PC-3 (cell line): ENCODE results near the gene UROC1. TPM values are rescaled to one million over a fixed set of nuclear protein-coding genes. Genes with fewer than 3 reads are reported as not detected.

Source experiments
- ATAC-seq: fragments of 200-7000 bp; cut with Tn5 transposase; 2 replicates; pipeline ENCODE4 v1.9.1; 2020; ENCODE audit warnings: mild to moderate bottlenecking, moderate library complexity
- BruUV-seq: library from RNA; stranded (reverse); fragments of 400-500 nt; replicated peaks from 2 replicates; lab custom pipeline; 2021; lab: Mats Ljungman, UMichigan
- CTCF ChIA-PET: fragments of 300-600 bp; sonication (Branson Sonifier 250); formaldehyde crosslinking; loops from one replicate; lab custom pipeline; 2022; ENCODE audit warnings: antibody characterized with exemption; lab: Charles Lee
- POLR2A ChIA-PET: fragments of 300-600 bp; sonication (Branson Sonifier 250); formaldehyde crosslinking; loops from one replicate; lab custom pipeline; 2022; ENCODE audit warnings: antibody characterized with exemption; ENCODE audit not compliant: unreplicated experiment; lab: Charles Lee
- DNase-seq: peaks from one replicate; pipeline ENCODE4 v3.0.0-alpha.2; 2015
- H2AFZ ChIP-seq: fragments of 300-600 bp; sonication (generic); 2 replicates; pipeline ENCODE4 v1.6.0; 2016; ENCODE audit warnings: antibody characterized with exemption, low read length
- H3F3A ChIP-seq: fragments of 300-600 bp; sonication (generic); one replicate; pipeline ENCODE4 v1.6.0; 2017; ENCODE audit warnings: antibody characterized with exemption, low read length, control low read depth, mild to moderate bottlenecking; ENCODE audit not compliant: unreplicated experiment
- H3K27ac ChIP-seq: fragments of 300-600 bp; sonication (generic); 2 replicates; pipeline ENCODE4 v1.5.1; 2016; ENCODE audit warnings: mild to moderate bottlenecking, low read length
- H3K27me3 ChIP-seq: fragments of 300-600 bp; sonication (generic); 2 replicates; pipeline ENCODE4 v1.6.1; 2016; ENCODE audit warnings: low read length, mixed read lengths
- H3K36me3 ChIP-seq: fragments of 300-600 bp; sonication (generic); 2 replicates; pipeline ENCODE4 v1.6.1; 2016; ENCODE audit warnings: low read depth, mixed run types, low read length, mixed read lengths
- H3K4me1 ChIP-seq: fragments of 300-600 bp; sonication (generic); 2 replicates; pipeline ENCODE4 v1.5.1; 2016; ENCODE audit warnings: low read length; ENCODE audit not compliant: insufficient read depth
- H3K4me2 ChIP-seq: fragments of 300-600 bp; sonication (generic); 2 replicates; pipeline ENCODE4 v1.6.0; 2016; ENCODE audit warnings: low read length
- H3K4me3 ChIP-seq: fragments of 300-600 bp; sonication (generic); 2 replicates; pipeline ENCODE4 v1.5.1; 2016; ENCODE audit warnings: mild to moderate bottlenecking, low read length, mixed read lengths
- H3K79me2 ChIP-seq: fragments of 300-600 bp; sonication (generic); 2 replicates; pipeline ENCODE4 v1.6.1; 2017; ENCODE audit warnings: low read length, mixed read lengths
- H3K9ac ChIP-seq: fragments of 300-600 bp; sonication (generic); 2 replicates; pipeline ENCODE4 v1.6.0; 2016; ENCODE audit warnings: mild to moderate bottlenecking, low read length
- H3K9me2 ChIP-seq: fragments of 300-600 bp; sonication (generic); replicated peaks from 2 replicates; pipeline ENCODE4 v1.6.1; 2016; ENCODE audit warnings: mixed run types, low read length, mixed read lengths
- H3K9me3 ChIP-seq: fragments of 300-600 bp; sonication (generic); 2 replicates; pipeline ENCODE4 v1.6.1; 2016; ENCODE audit warnings: low read length, mixed read lengths
- H4K20me1 ChIP-seq: fragments of 300-600 bp; sonication (generic); 2 replicates; pipeline ENCODE4 v1.6.1; 2016; ENCODE audit warnings: low read length, mixed read lengths
- CTCF ChIP-seq: fragments of 300-600 bp; sonication (generic); conservative IDR thresholded peaks from 2 replicates; pipeline ENCODE4 v1.5.1; 2017; ENCODE audit warnings: antibody characterized with exemption, low read depth, mild to moderate bottlenecking, low read length
- EZH2 ChIP-seq: fragments of 300-600 bp; sonication (generic); IDR thresholded peaks from one replicate; pipeline ENCODE4 v1.6.1; 2017; ENCODE audit warnings: antibody characterized with exemption, mild to moderate bottlenecking, low read length; ENCODE audit not compliant: unreplicated experiment
- EZH2phosphoT487 ChIP-seq: fragments of 300-600 bp; sonication (generic); IDR thresholded peaks from 2 replicates; pipeline ENCODE4 v1.6.1; 2018; ENCODE audit warnings: mild to moderate bottlenecking, antibody characterized with exemption, low read length, borderline replicate concordance
- intact Hi-C: fragments of 100-400 bp; cut with micrococcal nuclease; formaldehyde crosslinking; loops from 2 replicates; pipeline ENCODE4 v1.9.0; 2023
- total RNA-seq: library from RNA; depleted of rRNA; stranded (reverse); fragments of >200 nt; gene quantifications from 2 replicates; pipeline ENCODE4 v1.2.3, GENCODE V29; 2014

The UROC1 gene
- total RNA-seq, 1 experiment from 2014 or later: not detected

GRCh38 chr3:126476166-126477060 lies 41.2 kb downstream of the UROC1 start:
- no peaks in the 10 kb centered on the region for H3F3A ChIP-seq
- ChIA-PET POLR2A (no interaction called here), CTCF (no interaction called here)
- ATAC-seq (peak; percentile 16), DNase-seq (peak; percentile 26)
- H3K9ac ChIP-seq: peak overlapping the region; percentile 58
- BruUV-seq: TSS peak; percentile 98
- peaks cover 23% of the 10 kb centered on the region for H4K20me1 ChIP-seq
- no peaks in the 10 kb centered on the region for H3K9me3 ChIP-seq
- no peak for TF ChIP-seq CTCF
- TF ChIP-seq EZH2: no peak
- no peak for TF ChIP-seq EZH2phosphoT487
- peak overlapping the region; percentile 88 for H3K4me2 ChIP-seq
- no peaks in the 10 kb centered on the region; the same call in 1 of the 2 replicates for H3K36me3 ChIP-seq
- peak overlapping the region; percentile 95 for H2AFZ ChIP-seq
- peak overlapping the region; percentile 73 for H3K4me3 ChIP-seq
- H3K9me2 ChIP-seq: no peaks in the 10 kb centered on the region
- H3K27ac ChIP-seq: no peak overlapping the region
- peaks cover 20% of the 10 kb centered on the region for H3K4me1 ChIP-seq
- intact Hi-C loops: loop anchor here (5.0 kb wide), 1 partner anchor 559 kb away; no protein-coding TSS in a partner anchor
- no peaks in the 10 kb centered on the region for H3K27me3 ChIP-seq
- H3K79me2 ChIP-seq: peaks cover 37% of the 10 kb centered on the region

GRCh38 chr3:126475413-126476114 lies 42.0 kb downstream of the UROC1 start, which contains the start of gene ZXDC:
Gene ZXDC, minus strand, starts transcription at chr3:126475891. Its CDS starts 26 bp downstream, at chr3:126475865.
- H3K36me3 ChIP-seq: peaks cover 4% of the 10 kb centered on the region; the same call in 1 of the 2 replicates
- peak within 1 kb of the TSS; percentile 95 for H2AFZ ChIP-seq
- H3K4me1 ChIP-seq: peaks cover 20% of the 10 kb centered on the region
- no peaks in the 10 kb centered on the region for H3K9me2 ChIP-seq
- intact Hi-C loops: loop anchor here (5.0 kb wide), 1 partner anchor 558 kb away; no protein-coding TSS in a partner anchor
- no TSS peak for BruUV-seq
- H4K20me1 ChIP-seq: peaks cover 23% of the 10 kb centered on the region
- no peaks in the 10 kb centered on the region for H3K9me3 ChIP-seq
- peak within 1 kb of the TSS; percentile 77 for H3K4me3 ChIP-seq
- H3F3A ChIP-seq: no peaks in the 10 kb centered on the region
- H3K27me3 ChIP-seq: no peaks in the 10 kb centered on the region
- DNase-seq: peak; percentile 91
- ATAC-seq: peak; percentile 87
- ChIA-PET POLR2A (interaction anchor here (0.7 kb wide), 1 partner anchor 243 kb away, joined by 3 read pairs; no protein-coding TSS in a partner anchor), CTCF (no interaction called here)
- peak within 1 kb of the TSS; percentile 58 for H3K9ac ChIP-seq
- H3K79me2 ChIP-seq: peaks cover 45% of the 10 kb centered on the region
- no peak within 1 kb of the TSS for H3K27ac ChIP-seq
- TF ChIP-seq CTCF (no peak), EZH2phosphoT487 (no peak), EZH2 (no peak)
- peak within 1 kb of the TSS; percentile 88 for H3K4me2 ChIP-seq
